Cardiac muscle cell (in vitro differentiated cells and primary cell): ENCODE data around the gene KAZN. TPM values are rescaled to one million over a fixed set of nuclear protein-coding genes. Genes with fewer than 3 reads are reported as not detected.
A peak's percentile ranks its signal among the peaks of the same experiment; 100 is the strongest.

Experiments
- DNase-seq, 2 donors: peaks; one replicate each; pipeline versions ENCODE4 v3.0.0 to v3.0.0-alpha.2; 2010 to 2017; ENCODE audit warnings: low read depth in 1 of 2, low spot score in 1 of 2
- H3K27ac ChIP-seq: fragments of 200-600 bp; sonication (generic); 2 replicates; pipeline ENCODE4 v1.5.1; 2016
- H3K27me3 ChIP-seq: fragments of 200-600 bp; sonication (generic); 2 replicates; pipeline ENCODE4 v1.6.0; 2016; ENCODE audit warnings: control low read depth
- H3K36me3 ChIP-seq: fragments of 200-600 bp; sonication (generic); 2 replicates; pipeline ENCODE4 v1.5.1; 2016; ENCODE audit warnings: control low read depth
- H3K4me1 ChIP-seq: fragments of 200-600 bp; sonication (generic); 2 replicates; pipeline ENCODE4 v1.8.1; 2017; ENCODE audit warnings: low read depth, mild to moderate bottlenecking, mixed run types
- H3K4me3 ChIP-seq: fragments of 200-600 bp; sonication (generic); 2 replicates; pipeline ENCODE4 v1.5.1; 2016; ENCODE audit warnings: mild to moderate bottlenecking
- H3K9me3 ChIP-seq: fragments of 200-600 bp; sonication (generic); 2 replicates; pipeline ENCODE4 v1.5.1; 2017; ENCODE audit warnings: low read depth, mild to moderate bottlenecking, control low read depth
- CTCF ChIP-seq: IDR thresholded peaks from 2 replicates; pipeline ENCODE4 v1.5.1; 2012; ENCODE audit warnings: low read depth, mild to moderate bottlenecking, low read length
- polyA plus RNA-seq: library from polyadenylated mRNA; unstranded; fragments of >200 nt; fragmentation: Nextera tagmentation; extraction: Ambion mirVana; gene quantifications from 2 replicates; pipeline ENCODE4 v1.2.1, GENCODE V29; 2016
- total RNA-seq: library from RNA; depleted of rRNA; stranded (reverse); fragments of >200 nt; gene quantifications from 2 replicates; pipeline ENCODE4 v1.2.3, GENCODE V29; 2016

KAZN gene
- total and polyA plus RNA-seq, 2 experiments from 2014 or later: 17.5 to 26.9 TPM

GRCh38 chr1:14822996-14823395, 224.5 kb downstream of the KAZN start:
- H3K4me1 ChIP-seq: no peaks in the 10 kb centered on the region
- no peak for DNase-seq
- TF ChIP-seq CTCF: no peak
- H3K27ac ChIP-seq: no peak overlapping the region
- H3K36me3 ChIP-seq: no peaks in the 10 kb centered on the region
- no peak overlapping the region for H3K4me3 ChIP-seq
- no peaks in the 10 kb centered on the region for H3K27me3 ChIP-seq
- no peaks in the 10 kb centered on the region for H3K9me3 ChIP-seq

- no peak for DNase-seq
- no peaks in the 10 kb centered on the region for H3K9me3 ChIP-seq
- H3K27ac ChIP-seq: no peak overlapping the region
Measured at GRCh38 chr1:14824314-14824915, 225.9 kb downstream of the KAZN start.

DNA sequence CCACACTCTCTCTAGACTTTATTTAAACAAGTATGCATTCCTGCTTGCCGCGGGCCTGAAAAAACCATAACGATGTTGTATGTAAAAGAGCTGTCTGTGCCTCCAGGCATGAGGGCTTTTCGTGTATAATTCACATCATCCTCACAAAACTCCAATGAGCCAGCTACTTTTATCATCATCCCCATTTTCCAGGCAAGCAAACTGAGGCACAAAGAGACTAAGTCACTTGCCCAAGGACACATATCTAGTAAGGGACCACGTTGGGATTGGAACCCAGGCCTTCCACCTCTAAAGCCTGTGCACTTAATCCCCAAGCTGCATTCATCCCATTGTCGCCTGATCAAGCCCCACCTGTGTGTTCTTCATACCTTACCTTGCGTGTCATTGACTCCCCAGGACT, 226.9 kb downstream of the KAZN start:
- TF ChIP-seq CTCF: no peak
- DNase-seq: no peak
- Histone ChIP-seq H3K4me3 (no peak overlapping the region), H3K9me3 (no peaks in the 10 kb centered on the region), H3K4me1 (no peaks in the 10 kb centered on the region), H3K36me3 (no peaks in the 10 kb centered on the region), H3K27ac (no peak overlapping the region), H3K27me3 (no peaks in the 10 kb centered on the region)

More at GRCh38 chr1:14824314-14824915, 225.9 kb downstream of the KAZN start:
- Histone ChIP-seq H3K36me3 (no peaks in the 10 kb centered on the region), H3K4me3 (no peak overlapping the region), H3K4me1 (no peaks in the 10 kb centered on the region), H3K27me3 (no peaks in the 10 kb centered on the region)
- TF ChIP-seq CTCF: no peak

DNA sequence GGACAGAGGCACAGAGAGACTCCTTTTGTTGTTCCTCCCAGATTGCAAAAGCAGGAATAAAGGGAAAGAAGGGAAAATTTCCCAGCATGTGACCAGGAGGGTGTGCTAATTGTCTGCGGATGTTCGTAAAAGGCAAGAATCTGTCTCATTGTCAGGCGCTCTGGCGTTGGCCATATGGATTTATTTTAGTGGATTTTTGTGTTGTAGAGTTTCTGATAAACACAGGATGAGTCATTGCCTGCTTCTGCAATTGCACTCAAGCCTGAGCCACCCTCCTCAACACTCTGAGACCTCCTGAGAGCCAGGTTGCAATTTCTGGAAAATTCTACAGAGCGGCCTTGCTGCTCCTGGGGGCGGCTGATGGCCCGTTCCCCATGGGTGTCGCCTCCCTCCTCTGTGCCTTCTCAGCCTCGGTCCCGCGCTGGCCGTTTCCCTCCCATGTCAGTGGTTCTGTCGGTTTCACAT, 227.7 kb downstream of the KAZN start:
- H3K9me3 ChIP-seq: no peaks in the 10 kb centered on the region
- no peaks in the 10 kb centered on the region for H3K27me3 ChIP-seq
- peak in 1 of 2 donors; percentile 91 for DNase-seq
- H3K27ac ChIP-seq: no peak overlapping the region
- H3K4me1 ChIP-seq: no peaks in the 10 kb centered on the region
- no peaks in the 10 kb centered on the region for H3K36me3 ChIP-seq
- no peak overlapping the region for H3K4me3 ChIP-seq
- no peak for TF ChIP-seq CTCF

GRCh38 chr1:14826731-14827326, 228.3 kb downstream of the KAZN start:
- no peaks in the 10 kb centered on the region for H3K9me3 ChIP-seq
- TF ChIP-seq CTCF: no peak
- no peaks in the 10 kb centered on the region for H3K4me1 ChIP-seq
- H3K27ac ChIP-seq: no peak overlapping the region
- H3K4me3 ChIP-seq: no peak overlapping the region
- DNase-seq: no peak
- H3K27me3 ChIP-seq: no peaks in the 10 kb centered on the region
- H3K36me3 ChIP-seq: no peaks in the 10 kb centered on the region
